SH-SY5Y (cell line): ENCODE data around the gene EN1.

Experiments used
- GATA2 ChIP-seq: IDR thresholded peaks from 2 replicates; pipeline ENCODE4 v1.6.1; 2011; ENCODE audit warnings: mild to moderate bottlenecking, low read depth, low read length
- GATA3 ChIP-seq: IDR thresholded peaks from 2 replicates; pipeline ENCODE4 v1.6.1; 2011; ENCODE audit warnings: low read depth, mild to moderate bottlenecking, low read length, moderate library complexity

DNA sequence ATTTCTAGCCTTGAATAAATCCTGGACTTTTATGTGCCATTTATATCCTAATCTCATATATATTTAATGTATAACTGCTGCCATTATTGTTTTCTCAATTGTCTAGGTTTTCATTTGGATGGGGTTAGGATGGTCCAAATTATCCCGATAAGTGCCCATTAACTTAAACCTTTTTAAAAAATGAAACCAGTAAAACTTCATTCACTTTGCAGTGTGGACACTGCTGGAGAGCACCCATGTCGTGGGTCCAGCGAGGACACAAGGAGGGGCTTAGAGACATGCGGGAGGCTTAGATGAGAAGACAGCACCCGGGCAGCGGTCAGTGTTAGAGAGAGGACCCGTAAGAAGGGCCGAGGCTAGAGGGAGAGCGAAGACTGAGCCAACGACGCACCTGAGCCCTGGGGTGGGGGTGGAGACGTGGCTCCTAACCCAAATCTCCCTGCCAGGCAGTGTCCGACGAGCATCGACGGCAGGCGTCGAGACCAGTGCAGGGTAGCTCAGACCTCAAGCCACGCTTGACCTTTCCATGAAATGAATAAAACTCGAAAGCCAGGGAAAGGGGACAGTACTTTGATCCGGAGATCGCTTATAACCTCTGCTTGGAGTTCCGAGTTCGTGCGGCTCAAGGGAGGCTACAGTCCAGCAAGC is 9.0 kb upstream of the EN1 start:
- TF ChIP-seq GATA3 (no peak), GATA2 (no peak)
